AG09309 (cell line): Measurements from ENCODE around the gene POLR1C.
"Not testable (repeated sequence)": the region's sequence is repeated elsewhere in the genome, so short reads cannot be mapped to it uniquely, and the experiment has no call there.

Experiments
- DNase-seq: peaks from one replicate; pipeline ENCODE4 v3.0.0-alpha.2; 2010; ENCODE audit warnings: low read depth
- H3K4me3 ChIP-seq: 2 replicates; pipeline ENCODE4 v1.5.1; 2011; ENCODE audit warnings: mild to moderate bottlenecking, low read depth, low read length, moderate library complexity; ENCODE audit not compliant: control insufficient read depth
- CTCF ChIP-seq: IDR thresholded peaks from 2 replicates; pipeline ENCODE4 v1.5.1; 2011; ENCODE audit warnings: mild to moderate bottlenecking, low read depth, low read length, inconsistent platforms; ENCODE audit not compliant: insufficient read depth, control insufficient read depth; ENCODE audit errors: missing control alignments

Gene POLR1C

GRCh38 chr6:43540507-43540906, 23.6 kb downstream of the POLR1C start:
- no peak for DNase-seq
- no peak overlapping the region for H3K4me3 ChIP-seq
- no peak for TF ChIP-seq CTCF

GRCh38 chr6:43541774-43542471, 25.0 kb downstream of the POLR1C start:
- TF ChIP-seq CTCF, result no peak
- no peak overlapping the region for H3K4me3 ChIP-seq
- no peak for DNase-seq

- DNase-seq, result no peak
- H3K4me3 ChIP-seq, result no peak overlapping the region
- TF ChIP-seq CTCF, result no peak
Measured at GRCh38 chr6:43544461-43544860, 27.6 kb downstream of the POLR1C start.

GRCh38 chr6:43547222-43547621, 30.3 kb downstream of the POLR1C start:
- DNase-seq, result no peak
- TF ChIP-seq CTCF, result no peak
- no peak overlapping the region for H3K4me3 ChIP-seq

GRCh38 chr6:43557620-43558019, 40.7 kb downstream of the POLR1C start:
- not testable (repeated sequence) for DNase-seq

GRCh38 chr6:43559328-43559727, 42.4 kb downstream of the POLR1C start:
- H3K4me3 ChIP-seq, result no peak overlapping the region
- TF ChIP-seq CTCF, result no peak
- no peak for DNase-seq

More at GRCh38 chr6:43557620-43558019, 40.7 kb downstream of the POLR1C start:
- not testable (repeated sequence) for H3K4me3 ChIP-seq

- no peak overlapping the region for H3K4me3 ChIP-seq
- no peak for TF ChIP-seq CTCF
- no peak for DNase-seq
Measured at GRCh38 chr6:43570876-43571441, 54.1 kb downstream of the POLR1C start.
